NCI-H748 (cell line): Measurements from ENCODE around the gene WDR45B.

Source experiments
- DNase-seq: peaks from one replicate; lab custom pipeline; 2025; ENCODE audit not compliant: unreplicated experiment; lab: John Stamatoyannopoulos, UW

WDR45B gene

DNA sequence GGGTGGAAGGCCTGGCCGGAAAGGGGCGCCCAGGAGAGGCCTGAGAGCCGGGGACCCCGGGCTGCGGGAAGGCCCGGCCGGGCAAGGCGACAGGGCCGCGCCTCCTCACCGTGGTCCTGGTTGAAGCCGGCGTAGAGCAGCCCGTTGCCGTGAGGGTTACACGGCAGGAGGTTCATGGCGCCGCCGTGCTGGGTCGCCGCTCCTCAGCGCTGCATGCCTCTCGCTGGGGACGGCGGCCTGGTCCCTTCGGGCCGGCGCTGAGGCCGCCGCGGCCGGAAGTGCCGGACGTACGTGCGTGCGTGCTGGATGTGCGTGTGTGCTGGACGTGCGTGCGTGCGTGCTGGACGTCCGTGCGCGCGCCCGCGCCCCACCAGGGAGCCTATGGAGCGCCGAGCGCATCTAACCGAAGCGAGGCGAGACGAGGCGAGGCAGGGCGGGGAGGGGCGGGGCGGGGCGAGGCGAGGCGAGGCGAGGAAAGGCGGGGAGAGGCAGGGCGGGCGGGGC lies at the start of gene WDR45B:
Gene WDR45B, minus strand, starts transcription at position 280 of the 504 bp plus-strand sequence. Its CDS starts 104 bp downstream, at position 176.
- DNase-seq, result peak; percentile 98

DNA sequence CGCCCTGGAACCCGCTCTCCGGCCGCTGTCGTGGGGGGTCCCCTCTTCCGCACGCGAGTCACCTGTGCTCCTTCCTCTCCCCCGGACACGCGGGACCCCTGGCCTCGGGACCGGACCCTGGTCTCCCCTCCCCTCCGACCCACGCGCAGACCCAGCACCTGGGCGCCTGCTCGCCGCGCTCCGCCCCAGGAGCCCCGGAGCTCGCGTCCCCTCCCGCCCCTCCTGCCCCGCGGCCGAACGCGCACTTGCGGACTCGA lies 49.5 kb upstream of the WDR45B start:
- DNase-seq, result no peak

DNA sequence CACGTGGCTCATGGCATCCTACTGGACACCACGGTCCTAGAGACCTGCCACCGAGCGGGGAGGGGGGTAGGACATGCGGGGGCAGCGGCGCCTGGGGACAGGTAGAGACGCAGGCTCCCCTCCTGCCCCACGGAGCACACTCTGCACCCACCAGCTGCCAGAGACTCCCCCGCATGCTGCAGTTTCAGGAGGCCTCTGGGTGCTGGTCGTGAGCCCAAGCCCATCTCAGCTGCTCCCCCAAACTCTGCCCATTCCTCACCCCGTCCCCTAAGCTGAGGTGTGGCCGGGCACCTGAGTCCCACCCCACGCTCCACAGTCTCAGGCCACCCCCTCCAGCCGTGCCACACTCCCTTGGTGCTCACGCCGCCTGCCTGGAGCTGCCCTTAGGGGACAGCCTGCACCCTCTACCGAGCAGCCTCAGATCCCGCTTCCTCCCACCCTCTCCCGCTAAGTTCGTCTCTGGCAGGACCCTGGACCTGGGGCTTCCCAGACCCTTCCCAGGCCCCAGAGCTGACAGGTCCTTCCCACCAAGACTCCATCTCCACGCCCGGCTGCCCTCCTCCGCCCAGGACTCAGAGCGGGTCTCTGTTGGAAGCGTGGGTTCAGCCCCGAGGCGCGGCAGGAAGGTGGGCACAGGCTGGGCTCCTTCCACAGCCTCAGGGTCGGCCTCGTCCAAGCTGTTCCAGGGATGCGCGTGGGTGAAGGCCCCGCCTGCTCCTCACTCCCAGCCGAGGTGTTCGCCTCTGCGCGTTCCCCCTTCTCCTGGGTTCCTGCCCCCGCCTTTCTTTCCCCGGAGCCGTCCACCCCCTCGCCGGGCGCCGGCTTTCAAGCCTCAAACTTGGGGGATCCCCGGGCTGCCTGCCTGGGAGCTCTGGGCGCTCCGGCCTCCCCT lies 48.9 kb upstream of the WDR45B start:
- DNase-seq, result peak; percentile 25

DNA sequence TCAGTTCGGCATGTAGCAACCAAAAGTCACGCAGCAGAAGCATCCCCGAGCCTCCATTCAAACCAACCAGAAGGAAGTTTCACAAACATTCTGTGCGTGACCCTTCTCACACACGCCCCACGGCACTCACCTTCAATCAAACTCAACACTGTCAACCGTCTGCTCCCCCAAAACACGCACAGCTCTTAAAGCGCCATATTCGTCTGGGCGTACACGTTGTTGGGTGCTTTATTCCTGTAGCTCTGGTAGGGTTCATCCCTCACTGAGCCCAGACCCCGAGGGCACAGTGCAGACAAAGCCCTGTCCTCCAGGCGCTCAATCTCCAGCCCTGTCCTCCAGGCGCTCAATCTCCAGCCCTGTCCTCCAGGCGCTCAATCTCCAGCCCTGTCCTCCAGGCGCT lies 48.0 kb upstream of the WDR45B start:
- no peak for DNase-seq

DNA sequence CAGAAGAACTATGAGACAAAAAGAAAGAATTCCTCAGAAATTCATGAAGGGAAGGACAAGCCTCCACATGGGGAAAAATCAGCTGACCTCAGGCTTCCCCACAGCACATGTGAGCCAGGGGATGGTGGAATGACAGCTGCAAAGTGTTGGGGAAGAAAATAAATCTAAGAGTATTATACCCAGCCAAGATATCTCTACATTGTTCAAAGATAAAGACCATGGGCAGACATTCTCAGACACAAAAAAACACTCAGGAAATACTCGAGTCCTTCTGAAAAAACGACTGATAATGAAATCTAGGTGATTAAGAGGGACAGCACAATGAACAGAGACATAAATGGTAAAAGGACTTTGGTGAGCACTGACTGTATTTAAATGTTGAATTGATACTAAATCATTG lies 46.4 kb upstream of the WDR45B start:
- no peak for DNase-seq

DNA sequence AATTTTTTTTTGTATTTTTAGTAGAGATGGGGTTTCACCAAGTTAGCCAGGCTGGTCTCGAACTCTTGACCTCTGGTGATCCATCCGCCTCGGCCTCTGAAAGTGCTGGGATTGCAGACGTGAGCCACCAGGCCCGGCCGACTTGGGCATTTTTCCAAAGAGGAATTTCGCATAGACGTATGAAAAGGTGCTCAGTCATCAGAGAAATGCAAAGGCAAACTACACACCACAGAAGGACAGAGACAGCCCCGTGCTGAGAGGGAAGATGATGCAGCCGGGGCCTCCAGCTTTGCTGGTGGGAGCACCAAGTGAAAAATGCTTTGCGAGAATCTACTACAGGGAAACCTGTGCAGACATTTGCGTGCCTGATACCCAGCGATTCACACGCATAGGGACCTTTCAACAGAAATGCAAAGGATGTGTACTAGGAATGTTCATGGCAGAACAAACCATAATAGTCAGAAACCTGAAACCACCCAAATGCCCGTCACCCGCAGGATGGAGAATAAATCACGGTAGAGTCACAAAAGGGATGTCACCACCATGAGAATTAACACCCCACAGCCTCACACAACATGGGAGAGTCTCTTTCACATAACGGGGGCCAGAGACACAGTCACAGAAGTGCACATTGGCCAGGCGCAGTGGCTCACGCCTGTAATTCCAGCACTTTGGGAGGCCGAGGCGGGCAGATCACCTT lies 45.1 kb upstream of the WDR45B start:
- no peak for DNase-seq

DNA sequence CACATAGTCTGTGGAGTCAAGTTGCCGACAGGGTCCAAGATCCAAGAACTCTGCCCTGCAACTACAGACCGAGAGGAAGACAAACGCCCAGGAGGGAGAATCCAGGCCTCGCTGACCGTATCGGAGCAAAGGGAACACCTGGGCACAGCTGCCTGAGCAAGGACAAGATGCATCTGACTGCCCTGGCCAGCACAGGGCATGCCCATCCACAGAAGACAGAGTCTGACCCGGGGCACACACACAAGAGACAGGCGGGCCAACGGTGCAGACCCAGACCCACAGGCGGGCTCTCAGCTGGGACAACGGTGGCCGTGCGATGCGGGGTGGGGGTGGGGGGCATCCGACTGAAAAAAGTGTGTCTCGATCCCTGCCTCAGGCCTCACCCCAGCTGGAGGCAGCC lies 44.0 kb upstream of the WDR45B start:
- no peak for DNase-seq

DNA sequence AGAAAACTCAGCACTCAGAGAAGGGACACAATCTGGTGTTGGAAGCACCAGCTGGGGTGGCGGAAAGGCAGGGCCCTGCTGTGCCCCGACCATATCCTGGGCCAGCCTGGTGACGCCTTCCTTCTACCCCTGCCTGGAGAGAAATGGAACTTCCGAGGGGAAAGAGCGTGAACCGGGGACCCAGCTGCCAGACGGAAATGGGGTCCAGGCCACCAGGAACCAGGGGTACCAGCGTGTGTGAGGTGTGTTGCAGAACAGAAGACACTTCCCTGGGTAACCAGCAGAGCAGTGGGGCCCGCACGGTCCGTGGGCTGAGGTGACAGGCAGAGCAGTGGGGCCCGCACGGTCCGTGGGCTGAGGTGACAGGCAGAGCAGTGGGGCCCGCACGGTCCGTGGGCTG lies 43.5 kb upstream of the WDR45B start:
- no peak for DNase-seq

DNA sequence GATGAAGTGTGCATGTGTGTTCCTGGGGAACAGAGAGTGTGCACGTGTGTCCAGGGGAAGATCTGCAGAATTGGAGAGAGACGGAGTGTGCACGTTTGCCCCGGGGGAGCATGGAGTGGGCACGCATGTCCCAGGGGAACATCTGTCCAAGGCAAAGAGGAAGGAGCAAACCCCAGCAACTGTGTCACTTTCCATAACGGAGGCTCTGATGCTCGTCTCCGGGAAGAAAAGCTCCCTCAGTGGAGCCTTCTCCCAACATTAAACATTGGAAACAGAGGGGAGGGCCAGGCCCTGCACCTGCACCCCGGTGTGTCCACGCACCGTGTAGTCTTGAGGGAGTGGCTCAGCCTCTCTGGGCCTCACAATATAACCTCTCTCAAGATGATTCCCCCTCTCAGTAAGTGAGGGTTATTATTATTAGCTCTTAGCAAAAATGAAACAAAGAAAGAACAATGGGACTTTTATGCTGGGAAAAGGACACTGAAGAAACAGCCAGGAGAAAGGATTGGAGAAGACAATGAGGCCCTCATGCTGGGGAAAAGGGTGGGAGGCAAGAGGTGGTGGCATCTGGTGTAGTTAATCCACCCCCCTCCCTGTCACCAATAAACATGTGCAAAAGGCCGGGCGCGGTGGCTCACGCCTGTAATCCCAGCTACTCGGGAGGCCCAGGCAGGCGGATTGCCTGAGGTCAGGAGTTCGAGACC lies 42.7 kb upstream of the WDR45B start:
- no peak for DNase-seq

DNA sequence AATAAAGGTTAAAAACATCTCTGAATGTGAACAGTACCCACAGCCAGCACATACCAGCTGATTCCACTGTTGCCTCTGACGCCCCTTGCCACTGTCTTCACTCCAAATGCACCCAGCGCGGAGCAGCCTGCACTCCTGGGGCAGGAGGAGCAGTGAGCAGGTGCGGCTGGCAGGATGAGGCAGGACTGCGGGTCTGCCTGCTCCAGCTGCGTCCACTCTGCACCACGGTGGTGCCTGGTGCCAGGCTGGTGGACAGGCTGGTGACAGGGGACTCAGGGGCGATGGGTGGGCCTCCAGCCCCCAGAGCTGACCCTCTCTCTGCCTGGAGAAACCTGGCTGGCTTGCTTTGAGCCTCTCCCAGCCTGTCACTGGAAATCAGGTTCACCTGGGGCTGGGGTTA lies 40.8 kb upstream of the WDR45B start:
- no peak for DNase-seq

DNA sequence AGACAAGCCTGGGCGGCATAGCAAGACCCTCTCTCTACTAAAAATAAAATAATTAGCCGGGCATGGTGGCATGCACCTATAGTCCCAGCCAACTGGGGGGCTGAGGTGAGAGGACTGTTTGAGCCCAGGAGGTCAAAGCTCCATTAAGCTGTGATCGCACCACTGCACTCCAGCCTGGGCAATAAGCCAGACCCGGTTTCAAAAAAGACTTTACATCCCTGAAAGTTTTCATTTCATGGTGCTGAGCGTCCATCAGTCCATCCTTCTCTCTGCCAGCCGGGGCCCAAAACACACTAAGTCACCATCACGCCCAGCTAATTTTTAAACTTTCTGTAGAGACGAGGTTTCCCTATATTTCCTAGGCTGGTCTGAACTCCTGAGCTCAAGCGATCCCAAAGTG lies 39.6 kb upstream of the WDR45B start:
- no peak for DNase-seq

DNA sequence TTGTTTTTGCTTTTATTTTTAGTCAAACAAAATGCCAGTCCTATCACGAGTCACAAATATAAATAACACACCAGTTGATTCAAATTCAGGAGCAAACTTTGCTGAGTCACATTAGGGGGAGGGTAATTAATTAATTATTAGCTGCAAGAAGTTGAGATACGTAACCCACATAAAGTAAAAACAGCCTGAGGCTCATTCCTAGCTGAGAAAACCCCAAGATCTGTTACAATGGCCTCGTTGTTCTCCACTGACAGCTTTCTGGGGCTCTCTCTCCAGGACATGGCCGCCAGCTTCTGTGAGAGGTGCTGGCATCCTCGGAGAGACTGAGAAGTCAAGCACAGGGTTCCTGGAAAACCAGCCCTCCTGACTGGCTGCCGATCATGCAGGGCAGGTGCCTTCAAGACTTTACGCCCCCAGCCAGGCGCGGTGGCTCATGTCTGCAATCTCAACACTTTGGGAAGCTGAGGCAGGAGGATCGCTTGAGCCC lies 39.2 kb upstream of the WDR45B start:
- DNase-seq, result no peak

DNA sequence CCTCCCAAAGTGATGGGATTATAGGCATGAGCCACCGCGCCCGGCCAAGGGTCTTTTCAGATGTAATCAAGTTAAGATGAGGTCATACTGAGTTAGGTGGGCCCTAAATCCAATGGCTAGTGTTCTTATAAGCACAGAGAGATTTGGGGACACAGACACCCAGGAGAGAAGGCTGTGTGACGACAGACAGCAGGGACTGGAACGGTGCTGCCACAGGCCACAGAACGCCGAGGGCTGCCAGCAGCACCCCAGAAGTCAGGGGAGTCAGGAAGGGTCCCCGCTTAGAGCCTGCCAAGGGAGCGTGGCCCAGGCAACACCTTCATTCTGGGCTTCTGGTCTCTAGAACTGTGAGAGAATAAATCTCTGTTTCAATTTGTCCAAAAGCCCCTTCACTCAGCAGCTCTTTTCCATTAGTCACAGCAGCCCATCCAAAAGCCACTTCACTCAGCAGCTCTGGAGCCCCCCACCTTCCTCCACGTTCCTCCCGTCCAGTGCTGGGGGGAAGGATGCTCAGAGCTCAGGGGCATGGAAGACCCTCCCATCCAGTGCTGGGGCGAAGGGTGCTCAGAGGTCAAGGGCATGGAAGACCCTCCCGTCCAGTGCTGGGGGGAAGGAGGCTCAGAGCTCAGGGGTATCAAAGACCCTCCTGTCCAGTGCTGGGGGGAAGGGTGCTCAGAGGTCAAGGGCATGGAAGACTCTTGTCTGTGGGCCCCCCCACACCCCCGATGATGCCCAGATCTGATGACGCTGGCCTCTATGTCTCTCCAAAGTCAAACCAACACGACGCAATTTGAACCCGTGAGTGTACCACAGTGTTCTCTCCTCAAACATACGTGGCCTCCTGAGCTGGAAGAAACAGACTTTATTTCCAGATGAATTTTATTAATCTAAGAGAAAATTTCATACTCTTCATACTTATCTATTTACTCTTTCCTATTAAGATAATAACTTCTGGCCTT lies 38.4 kb upstream of the WDR45B start:
- DNase-seq, result no peak

DNA sequence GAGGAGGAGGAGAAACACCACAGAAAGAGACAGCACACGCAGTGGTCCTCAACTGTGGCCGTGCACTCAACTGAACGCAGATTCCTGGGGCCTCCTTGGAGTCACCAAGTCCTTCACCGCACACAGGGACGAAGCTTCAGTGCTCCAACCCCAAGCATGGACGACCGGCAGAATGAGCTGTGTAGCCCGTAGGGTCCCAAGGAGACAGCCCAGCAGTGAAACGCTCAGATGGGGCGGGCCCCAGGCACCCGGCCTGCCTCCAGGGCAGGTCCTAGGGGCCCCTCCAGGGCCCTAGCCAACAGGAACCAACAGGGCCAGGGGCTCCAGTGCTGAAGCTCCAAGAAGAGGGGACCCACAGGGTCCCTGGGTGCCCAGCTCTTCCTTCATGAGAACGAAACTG lies 37.0 kb upstream of the WDR45B start:
- DNase-seq, result no peak

DNA sequence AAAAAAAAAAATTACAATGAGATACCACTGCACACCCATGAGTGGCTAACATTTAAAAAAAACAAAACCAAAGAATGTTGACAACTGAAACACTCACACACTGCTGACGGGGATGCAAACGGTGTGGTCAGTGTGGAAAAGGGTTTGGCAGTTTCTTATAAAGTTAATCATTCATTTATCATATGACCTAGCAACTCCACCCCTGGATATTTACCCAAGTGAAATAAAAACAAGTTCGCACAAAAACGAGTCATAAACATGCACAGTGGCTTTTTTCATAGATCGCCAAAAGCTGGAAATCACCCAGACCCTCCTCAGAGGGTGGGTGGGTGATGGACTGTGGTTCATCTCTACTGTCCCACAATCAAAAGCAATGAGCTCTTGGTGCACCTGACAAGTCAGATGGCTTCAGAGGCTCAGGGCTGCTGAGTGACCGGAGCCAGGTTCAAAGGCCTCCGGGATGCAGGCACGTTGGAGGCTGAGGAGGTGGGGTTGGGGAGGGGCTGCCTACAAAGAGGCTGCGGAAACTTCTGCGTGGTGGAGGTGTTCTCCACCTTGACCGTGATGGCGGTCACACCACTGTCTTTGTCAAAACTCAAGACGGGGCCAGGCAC lies 36.1 kb upstream of the WDR45B start:
- no peak for DNase-seq

DNA sequence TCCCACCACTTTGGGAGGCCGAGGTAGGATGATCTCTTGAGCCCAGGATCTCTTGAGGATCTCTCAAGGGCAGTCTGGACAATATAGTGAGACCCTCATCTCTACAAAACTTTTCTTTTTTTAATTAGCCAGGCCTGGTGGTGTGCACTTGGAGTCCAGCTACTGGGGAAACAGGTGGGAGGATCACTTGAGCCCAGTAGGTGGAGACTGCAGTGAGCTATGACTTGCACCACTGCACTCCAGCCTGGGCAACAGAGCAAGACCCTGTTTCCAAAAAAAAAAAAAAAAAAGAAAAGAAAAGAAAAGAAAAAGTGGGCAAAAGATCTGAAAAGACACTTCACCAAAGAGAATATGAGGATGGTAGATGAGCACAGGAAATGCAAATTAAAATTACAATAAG lies 35.3 kb upstream of the WDR45B start:
- no peak for DNase-seq

DNA sequence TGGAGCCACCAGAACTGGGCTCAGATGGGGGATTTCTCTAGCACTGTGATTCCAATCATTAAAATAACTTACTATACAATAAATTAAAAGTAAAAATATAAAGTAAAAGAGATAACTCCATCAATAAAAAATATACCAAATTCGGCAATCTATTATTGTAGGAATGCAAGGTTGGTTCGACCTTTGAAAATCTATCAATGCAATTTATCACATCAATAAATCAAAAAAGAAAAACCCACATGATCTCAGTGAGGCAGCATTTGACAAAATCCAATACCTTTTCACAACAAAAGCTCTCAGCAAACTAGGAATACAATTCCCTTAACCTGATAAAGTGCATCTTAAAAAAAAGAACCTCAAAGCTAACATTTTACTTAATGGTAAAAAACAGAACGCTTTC lies 33.3 kb upstream of the WDR45B start:
- DNase-seq, result no peak

DNA sequence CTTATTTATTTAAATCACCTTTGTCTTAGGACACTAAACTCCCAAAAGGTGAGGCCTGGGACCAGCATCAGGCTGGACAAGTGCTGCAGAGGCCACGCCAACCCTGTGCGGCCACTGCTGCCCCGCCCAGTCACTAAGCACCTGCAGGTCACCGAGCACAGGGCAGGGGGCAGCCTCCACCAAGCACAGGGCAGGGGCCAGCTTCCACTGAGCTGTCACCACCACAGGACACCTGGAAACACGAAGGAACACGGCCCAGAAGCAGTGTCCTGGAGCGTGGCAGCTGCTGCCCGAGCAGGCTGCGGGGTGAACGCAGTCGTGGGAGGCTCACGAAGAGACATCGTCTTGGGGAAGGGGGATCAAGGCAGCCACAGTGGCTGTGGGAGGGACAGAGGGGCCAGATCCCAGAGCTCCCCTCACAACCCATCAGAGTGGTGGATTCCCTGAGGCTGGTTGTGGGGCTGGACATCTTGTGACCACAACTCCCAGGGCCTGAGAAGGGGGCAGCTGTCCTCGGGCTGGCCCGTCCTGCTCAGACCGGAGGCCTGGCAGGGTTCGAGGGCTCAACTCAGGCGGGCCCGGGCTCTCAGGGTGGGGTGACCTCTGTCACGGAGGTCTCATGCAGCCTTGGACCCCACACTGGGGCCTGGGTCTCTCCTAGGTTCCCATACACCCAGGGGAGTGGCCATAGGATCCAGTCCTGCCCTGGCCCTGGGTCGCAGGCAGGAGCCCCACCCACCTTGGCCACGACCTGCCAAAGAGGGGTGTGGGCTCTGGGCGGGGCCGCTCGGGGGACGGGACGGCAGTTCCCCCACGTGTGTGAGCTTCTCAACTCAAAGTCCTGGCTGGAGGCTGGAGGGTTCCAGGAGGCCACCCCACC lies 31.6 kb upstream of the WDR45B start:
- no peak for DNase-seq

DNA sequence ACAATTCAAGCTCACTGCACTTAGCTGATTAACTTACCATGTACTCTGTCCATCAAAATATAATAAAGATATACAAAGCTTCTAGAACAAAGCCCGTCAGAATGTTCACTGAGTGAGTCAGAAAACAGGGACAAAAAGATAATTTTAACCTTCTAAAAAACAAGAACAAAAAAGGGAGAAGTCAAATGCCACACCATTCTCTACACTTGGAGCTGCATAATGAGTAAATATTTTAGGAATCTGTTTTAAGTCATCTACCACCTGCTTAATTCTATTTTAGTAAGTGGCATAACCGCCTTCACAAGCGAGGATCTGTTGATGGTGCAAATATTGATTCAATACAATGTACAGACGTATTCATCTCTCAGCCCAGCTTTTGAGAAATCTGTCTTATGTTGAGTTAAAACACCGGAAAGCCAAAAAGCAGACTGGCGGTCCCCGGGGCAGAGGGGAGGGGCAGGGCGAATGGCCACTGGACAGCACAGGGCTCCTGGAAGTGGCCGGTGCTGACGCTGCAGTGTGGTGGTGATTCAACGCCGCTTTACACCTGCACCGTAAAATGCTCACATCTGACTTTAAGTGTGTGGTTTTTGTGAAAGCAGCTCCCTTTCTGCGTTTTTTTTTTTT lies 30.1 kb upstream of the WDR45B start:
- peak; percentile 82 for DNase-seq
